Panc1 (cell line): ENCODE results near the gene ARHGDIA.

Source experiments
- CTCF ChIP-seq: fragments of 450-650 bp; IDR thresholded peaks from 2 replicates; pipeline ENCODE4 v1.5.1; 2017; ENCODE audit warnings: mild to moderate bottlenecking
- POLR2AphosphoS5 ChIP-seq: IDR thresholded peaks from 2 replicates; pipeline ENCODE4 v1.6.1; 2012; ENCODE audit warnings: mild to moderate bottlenecking, low read depth, low read length, moderate library complexity
- TF ChIP-seq, protein P1 (sequence below), 2 experiments: IDR thresholded peaks; 2 replicates each; pipeline ENCODE4 v1.6.1; 2011 to 2012; ENCODE audit warnings: low read depth in 2 of 2, control low read depth in 1 of 2, low read length in 1 of 2, mild to moderate bottlenecking in 1 of 2, moderate library complexity in 1 of 2; ENCODE audit not compliant: insufficient read depth in 1 of 2

- TF ChIP-seq CTCF (no peak), POLR2AphosphoS5 (no peak)
- TF ChIP-seq, protein P1, sequence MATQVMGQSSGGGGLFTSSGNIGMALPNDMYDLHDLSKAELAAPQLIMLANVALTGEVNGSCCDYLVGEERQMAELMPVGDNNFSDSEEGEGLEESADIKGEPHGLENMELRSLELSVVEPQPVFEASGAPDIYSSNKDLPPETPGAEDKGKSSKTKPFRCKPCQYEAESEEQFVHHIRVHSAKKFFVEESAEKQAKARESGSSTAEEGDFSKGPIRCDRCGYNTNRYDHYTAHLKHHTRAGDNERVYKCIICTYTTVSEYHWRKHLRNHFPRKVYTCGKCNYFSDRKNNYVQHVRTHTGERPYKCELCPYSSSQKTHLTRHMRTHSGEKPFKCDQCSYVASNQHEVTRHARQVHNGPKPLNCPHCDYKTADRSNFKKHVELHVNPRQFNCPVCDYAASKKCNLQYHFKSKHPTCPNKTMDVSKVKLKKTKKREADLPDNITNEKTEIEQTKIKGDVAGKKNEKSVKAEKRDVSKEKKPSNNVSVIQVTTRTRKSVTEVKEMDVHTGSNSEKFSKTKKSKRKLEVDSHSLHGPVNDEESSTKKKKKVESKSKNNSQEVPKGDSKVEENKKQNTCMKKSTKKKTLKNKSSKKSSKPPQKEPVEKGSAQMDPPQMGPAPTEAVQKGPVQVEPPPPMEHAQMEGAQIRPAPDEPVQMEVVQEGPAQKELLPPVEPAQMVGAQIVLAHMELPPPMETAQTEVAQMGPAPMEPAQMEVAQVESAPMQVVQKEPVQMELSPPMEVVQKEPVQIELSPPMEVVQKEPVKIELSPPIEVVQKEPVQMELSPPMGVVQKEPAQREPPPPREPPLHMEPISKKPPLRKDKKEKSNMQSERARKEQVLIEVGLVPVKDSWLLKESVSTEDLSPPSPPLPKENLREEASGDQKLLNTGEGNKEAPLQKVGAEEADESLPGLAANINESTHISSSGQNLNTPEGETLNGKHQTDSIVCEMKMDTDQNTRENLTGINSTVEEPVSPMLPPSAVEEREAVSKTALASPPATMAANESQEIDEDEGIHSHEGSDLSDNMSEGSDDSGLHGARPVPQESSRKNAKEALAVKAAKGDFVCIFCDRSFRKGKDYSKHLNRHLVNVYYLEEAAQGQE (IDR thresholded peaks at IDR 0.05; ENCODE audit: insufficient read depth in 1 of 2, low read depth in 2 of 2, low read length in 1 of 2): no peak
Measured at GRCh38 chr17:81884968-81885367, 13.8 kb upstream of the ARHGDIA start.
